Measurements from ENCODE around the gene MAGI1.
"Not testable (repeated sequence)": the region's sequence is repeated elsewhere in the genome, so short reads cannot be mapped to it uniquely, and the experiment has no call there.

Gene MAGI1

GRCh38 chr3:65894679-65895453, 143.9 kb downstream of the MAGI1 start:
- DNase-seq, result no peak

DNA sequence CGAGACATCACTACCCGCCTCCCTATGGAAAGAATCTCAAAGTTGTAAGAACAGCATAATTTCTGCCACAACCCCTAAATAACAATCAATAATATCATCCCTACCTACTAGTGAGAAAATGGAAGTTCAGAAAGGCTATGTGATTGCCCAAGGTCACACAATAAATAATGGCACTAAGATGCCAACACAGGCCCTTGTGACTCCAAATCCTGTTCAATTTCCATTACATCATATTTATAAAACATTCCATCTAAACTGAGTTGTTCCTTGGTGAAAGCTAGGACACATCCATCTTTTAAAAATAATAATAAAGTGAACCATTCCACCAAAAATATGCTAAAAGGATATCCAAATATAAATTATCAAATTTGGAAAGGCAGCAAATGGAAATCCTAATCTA, 144.6 kb downstream of the MAGI1 start:
- DNase-seq, result no peak

- DNase-seq, result no peak
Observed at GRCh38 chr3:65893631-65894030, 145.1 kb downstream of the MAGI1 start.

- not testable (repeated sequence) for DNase-seq
Observed at GRCh38 chr3:65891477-65891876, 147.2 kb downstream of the MAGI1 start.

DNA sequence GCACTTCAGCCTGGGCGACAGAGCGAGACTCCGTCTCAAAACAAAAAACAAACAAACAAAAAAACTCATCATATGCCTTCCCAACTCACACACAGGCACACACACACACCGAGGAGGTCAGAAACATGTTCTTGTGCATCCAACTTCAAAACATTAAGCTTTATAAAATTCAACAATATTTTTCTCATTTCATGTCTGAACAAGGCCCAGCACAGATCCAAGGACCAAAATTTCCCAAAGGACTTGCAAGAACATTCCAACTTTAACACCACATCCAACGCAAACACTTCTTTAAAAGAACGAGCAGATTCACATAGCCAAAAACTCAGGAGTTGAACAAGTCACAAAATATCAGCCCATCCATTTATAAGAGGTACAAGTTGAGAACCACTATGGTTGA, 148.4 kb downstream of the MAGI1 start:
- no peak for DNase-seq

- no peak for DNase-seq
Observed at GRCh38 chr3:65889707-65890099, 149.0 kb downstream of the MAGI1 start.

DNA sequence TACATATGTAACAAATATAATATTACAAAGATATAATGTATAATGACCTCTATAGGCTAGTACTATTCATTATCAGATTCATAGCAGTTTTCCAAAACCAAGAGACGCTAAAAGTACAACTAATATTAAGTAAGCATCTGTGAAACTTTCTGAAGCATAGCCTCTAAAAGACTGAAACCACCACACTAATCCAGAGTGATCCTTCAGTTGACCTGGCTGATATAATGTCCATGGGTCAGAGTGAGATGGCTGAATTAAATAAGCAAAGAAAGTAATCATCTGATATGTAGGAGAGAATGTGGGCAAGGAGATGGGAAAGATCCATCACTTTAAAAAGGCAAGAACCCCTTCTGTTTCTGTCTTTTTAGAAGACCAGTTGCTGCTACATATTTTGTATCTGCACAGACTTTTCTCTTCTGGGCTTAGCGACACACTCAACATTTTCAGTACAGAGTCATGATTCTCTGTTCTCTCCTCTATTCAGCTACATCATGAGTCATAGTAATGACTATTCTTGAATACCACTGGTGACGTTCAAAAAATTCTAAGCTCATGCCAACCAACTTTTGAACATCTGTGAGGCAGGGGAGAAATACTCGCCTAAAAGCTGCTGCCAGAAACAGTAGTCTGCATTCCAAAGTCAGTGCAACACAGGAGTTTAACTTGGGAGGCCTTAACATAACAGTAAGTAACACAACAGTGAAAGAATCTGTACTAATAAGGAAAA, 149.6 kb downstream of the MAGI1 start:
- no peak for DNase-seq

DNA sequence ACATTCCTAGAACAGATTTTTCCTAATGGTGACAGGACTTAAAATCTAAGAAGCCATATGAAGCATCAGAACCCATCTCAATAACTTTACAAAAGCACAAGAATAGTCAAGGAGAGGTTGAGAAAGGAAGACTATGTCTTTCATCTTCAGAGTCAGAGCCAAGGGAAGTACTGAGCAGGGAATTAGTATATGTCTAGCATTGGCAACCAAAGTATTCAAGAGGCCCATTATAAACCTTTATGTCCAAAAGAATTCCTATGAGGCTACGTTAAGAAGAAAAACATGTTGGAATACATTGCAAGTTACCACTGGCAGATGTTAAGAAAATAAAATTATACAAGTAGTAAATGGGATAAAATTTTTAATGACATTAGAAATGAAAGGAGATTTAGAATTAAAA, 150.5 kb downstream of the MAGI1 start:
- DNase-seq, result no peak

DNA sequence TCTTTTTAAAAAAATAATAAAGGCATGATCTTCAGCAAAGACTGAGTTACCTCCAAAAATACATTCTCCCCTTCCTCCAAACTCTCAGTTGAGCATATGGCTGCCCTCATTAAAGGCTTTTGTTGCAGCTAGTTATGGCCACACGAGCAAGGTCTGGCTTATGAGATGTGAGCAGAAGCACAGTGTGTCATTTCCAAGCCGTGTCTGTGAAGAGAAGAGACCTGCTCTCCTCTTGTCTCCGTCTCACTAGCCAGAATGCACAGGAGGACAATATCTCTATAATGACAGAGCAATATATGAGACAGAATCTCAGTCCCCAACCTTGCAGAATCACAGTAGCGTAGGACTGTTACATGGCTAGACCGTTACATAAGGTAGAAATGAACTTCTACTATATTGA, 152.3 kb downstream of the MAGI1 start:
- no peak for DNase-seq

DNA sequence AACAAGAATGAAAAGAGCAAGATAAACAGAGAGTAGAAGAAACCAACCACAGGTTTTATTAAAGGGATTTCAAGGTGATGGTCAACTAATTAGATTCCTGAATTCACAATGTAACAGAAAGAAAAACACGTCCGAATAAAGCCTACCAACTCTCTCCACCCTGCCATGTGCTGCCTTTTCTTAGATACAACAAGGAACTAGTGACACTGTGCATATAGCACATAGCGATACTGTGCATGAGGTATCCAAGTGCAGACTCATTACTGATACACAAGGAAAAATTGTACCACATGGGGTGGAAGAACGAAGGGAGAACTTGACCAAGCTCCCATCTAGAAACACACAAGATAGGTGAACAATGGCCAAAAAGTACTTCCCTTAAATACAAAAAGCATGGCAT, 154.6 kb downstream of the MAGI1 start:
- DNase-seq, result no peak

DNA sequence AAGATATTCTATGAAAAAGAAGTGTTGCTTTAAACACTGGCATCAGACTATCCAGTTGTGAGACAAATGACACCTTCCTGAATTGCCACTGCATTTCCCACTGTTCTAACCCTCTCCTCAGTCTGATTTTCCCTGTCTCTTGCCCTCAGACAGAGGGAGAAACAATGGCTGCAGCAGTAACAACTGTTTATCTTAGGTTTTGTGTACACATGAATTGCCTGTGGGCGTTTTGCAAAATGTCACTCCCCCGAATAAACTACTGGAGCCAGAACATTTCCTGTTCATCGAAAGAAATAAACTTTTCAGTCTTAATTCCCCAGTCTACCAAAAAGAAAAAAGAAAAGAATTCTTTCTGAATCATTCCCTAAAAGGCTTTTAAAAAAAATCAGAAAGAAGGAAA, 155.1 kb downstream of the MAGI1 start:
- peak; percentile 33 for DNase-seq

GRCh38 chr3:65880350-65880749, 158.4 kb downstream of the MAGI1 start:
- DNase-seq, result no peak

GRCh38 chr3:65879372-65879771, 159.3 kb downstream of the MAGI1 start:
- DNase-seq, result no peak

GRCh38 chr3:65878831-65879230, 159.9 kb downstream of the MAGI1 start:
- DNase-seq, result no peak

DNA sequence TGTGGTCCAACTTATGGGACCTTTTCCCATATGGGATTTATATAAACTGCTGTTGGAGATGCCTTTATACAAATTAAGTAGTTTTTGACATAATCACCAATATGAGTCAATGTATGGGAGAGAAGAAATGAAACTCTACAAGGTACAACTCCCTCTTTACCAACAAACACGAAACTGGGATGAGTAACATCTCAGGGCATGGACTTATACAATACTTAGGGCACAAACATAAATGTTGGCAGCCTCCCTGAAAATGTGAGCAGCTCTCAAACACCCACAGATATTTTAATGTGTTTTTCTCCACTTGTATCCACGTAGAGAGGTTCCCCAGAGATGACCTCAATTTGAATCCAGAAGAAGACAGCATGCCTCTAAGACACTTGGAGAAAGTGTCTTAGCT, 161.6 kb downstream of the MAGI1 start:
- DNase-seq, result no peak

DNA sequence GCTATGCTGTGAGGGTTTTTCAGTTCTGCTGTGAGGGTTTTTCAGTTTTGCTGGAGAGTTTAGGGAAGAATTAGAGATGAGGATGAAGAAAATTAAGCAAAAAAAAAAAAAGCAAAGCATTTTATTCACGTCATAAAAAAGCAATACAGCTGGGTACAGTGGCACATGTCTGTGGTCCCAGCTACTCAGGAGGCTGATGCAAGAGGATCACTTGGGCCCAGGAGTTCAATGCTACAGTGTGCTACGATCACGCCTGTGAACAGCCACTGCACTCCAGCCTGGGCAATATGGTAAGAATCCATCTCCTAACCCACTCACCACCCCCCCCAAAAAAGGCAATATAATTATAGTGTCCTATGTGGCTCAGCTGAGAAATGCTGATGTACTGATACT, 162.7 kb downstream of the MAGI1 start:
- no peak for DNase-seq

DNA sequence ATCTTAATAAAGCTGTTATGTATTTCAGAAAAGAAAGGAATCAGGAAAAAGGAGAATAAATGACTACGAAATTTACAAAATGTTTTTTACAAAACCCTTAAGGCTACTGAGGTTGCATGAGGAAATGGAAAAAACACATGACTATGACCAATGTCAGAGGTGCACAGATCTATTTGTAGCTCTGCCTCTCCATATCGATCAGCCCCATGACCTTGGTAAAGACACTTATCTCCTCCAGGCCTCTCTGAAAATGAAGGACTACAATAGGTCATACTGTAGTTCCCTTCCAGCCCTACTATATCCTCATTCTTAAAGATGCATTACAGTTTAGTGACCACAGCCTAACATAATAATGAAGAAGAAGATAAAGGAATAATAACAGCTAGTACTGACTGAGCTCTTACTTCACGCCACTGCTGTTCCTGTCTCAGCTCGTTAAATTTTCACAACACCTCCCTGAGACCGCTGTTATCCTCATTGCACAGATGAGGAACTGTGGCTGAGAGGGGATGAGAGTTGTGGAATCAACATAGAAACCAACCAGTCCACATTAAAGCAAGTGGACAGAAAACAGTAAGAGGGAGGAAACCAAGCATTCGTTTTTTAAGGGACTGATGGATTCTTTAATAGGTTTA, 163.2 kb downstream of the MAGI1 start:
- DNase-seq, result no peak

- DNase-seq, result no peak
Observed at GRCh38 chr3:65873869-65874268, 164.8 kb downstream of the MAGI1 start.

- no peak for DNase-seq
Observed at GRCh38 chr3:65873028-65873427, 165.7 kb downstream of the MAGI1 start.

- peak; percentile 14 for DNase-seq
Observed at GRCh38 chr3:65871305-65872141, 167.2 kb downstream of the MAGI1 start.

- DNase-seq, result no peak
Observed at GRCh38 chr3:65869798-65870197, 168.9 kb downstream of the MAGI1 start.

- DNase-seq, result no peak
Observed at GRCh38 chr3:65867463-65868210, 171.1 kb downstream of the MAGI1 start.

Measured in NCI-H526 treated with DMSO at 0.1 percent for 48 hours (cell line).